ENCODE data around the gene TFEB.

Gene TFEB

GRCh38 chr6:41724586-41725501 lies 10.6 kb downstream of the TFEB start:
- no peak for TF ChIP-seq TAF1 (IDR thresholded peaks at IDR 0.05; ENCODE audit: low read depth, low read length)
- TF ChIP-seq SPI1 (IDR thresholded peaks at IDR 0.05; ENCODE audit: low read depth, low read length): no peak
- TF ChIP-seq POLR2AphosphoS5 (IDR thresholded peaks at IDR 0.05; ENCODE audit: low read depth, low read length): no peak
- TF ChIP-seq PAX5 (IDR thresholded peaks at IDR 0.05; ENCODE audit: insufficient read depth, low read length, severe bottlenecking): no peak
- TF ChIP-seq POU2F2 (IDR thresholded peaks at IDR 0.05; ENCODE audit: low read depth, low read length): no peak
- TF ChIP-seq POLR2A (IDR thresholded peaks at IDR 0.05; ENCODE audit: low read depth, low read length): no peak
- DNase-seq (ENCODE audit: insufficient read length, low spot score) (no peak), FAIRE-seq (no peak)

GRCh38 chr6:41724228-41724580 lies 11.2 kb downstream of the TFEB start:
- TF ChIP-seq PAX5 (IDR thresholded peaks at IDR 0.05; ENCODE audit: insufficient read depth, low read length, severe bottlenecking): no peak
- TF ChIP-seq POLR2AphosphoS5 (IDR thresholded peaks at IDR 0.05; ENCODE audit: low read depth, low read length): no peak
- TF ChIP-seq SPI1 (IDR thresholded peaks at IDR 0.05; ENCODE audit: low read depth, low read length): 0 out of 2 replicates have a peak, but pooled peaks have one; percentile 25
- no peak for TF ChIP-seq TAF1 (IDR thresholded peaks at IDR 0.05; ENCODE audit: low read depth, low read length)
- no peak for TF ChIP-seq POLR2A (IDR thresholded peaks at IDR 0.05; ENCODE audit: low read depth, low read length)
- TF ChIP-seq POU2F2 (IDR thresholded peaks at IDR 0.05; ENCODE audit: low read depth, low read length): no peak
- DNase-seq (ENCODE audit: insufficient read length, low spot score): no peak
- FAIRE-seq: peak; percentile 57

- FAIRE-seq (no peak), DNase-seq (ENCODE audit: insufficient read length, low spot score) (peak; percentile 84)
- peak; percentile 74 for TF ChIP-seq POLR2A (IDR thresholded peaks at IDR 0.05; ENCODE audit: low read depth, low read length)
- TF ChIP-seq TAF1 (IDR thresholded peaks at IDR 0.05; ENCODE audit: low read depth, low read length): peak; percentile 65
- TF ChIP-seq POU2F2 (IDR thresholded peaks at IDR 0.05; ENCODE audit: low read depth, low read length): peak; percentile 76
- TF ChIP-seq PAX5 (IDR thresholded peaks at IDR 0.05; ENCODE audit: insufficient read depth, low read length, severe bottlenecking): no peak
- TF ChIP-seq SPI1 (IDR thresholded peaks at IDR 0.05; ENCODE audit: low read depth, low read length): peak; percentile 83
- peak; percentile 76 for TF ChIP-seq POLR2AphosphoS5 (IDR thresholded peaks at IDR 0.05; ENCODE audit: low read depth, low read length)
These were observed 11.7 kb downstream of the TFEB start for GRCh38 chr6:41723530-41724227.

- FAIRE-seq: peak; percentile 96
- TF ChIP-seq POU2F2 (IDR thresholded peaks at IDR 0.05; ENCODE audit: low read depth, low read length): no peak
- TF ChIP-seq POLR2AphosphoS5 (IDR thresholded peaks at IDR 0.05; ENCODE audit: low read depth, low read length): no peak
- TF ChIP-seq SPI1 (IDR thresholded peaks at IDR 0.05; ENCODE audit: low read depth, low read length): no peak
- no peak for TF ChIP-seq POLR2A (IDR thresholded peaks at IDR 0.05; ENCODE audit: low read depth, low read length)
- no peak for TF ChIP-seq TAF1 (IDR thresholded peaks at IDR 0.05; ENCODE audit: low read depth, low read length)
- TF ChIP-seq PAX5 (IDR thresholded peaks at IDR 0.05; ENCODE audit: insufficient read depth, low read length, severe bottlenecking): no peak
- no peak for DNase-seq (ENCODE audit: insufficient read length, low spot score)
These were observed 12.4 kb downstream of the TFEB start for GRCh38 chr6:41722969-41723529.

- no peak for TF ChIP-seq POLR2A (IDR thresholded peaks at IDR 0.05; ENCODE audit: low read depth, low read length)
- no peak for TF ChIP-seq SPI1 (IDR thresholded peaks at IDR 0.05; ENCODE audit: low read depth, low read length)
- TF ChIP-seq POU2F2 (IDR thresholded peaks at IDR 0.05; ENCODE audit: low read depth, low read length): no peak
- TF ChIP-seq TAF1 (IDR thresholded peaks at IDR 0.05; ENCODE audit: low read depth, low read length): no peak
- TF ChIP-seq PAX5 (IDR thresholded peaks at IDR 0.05; ENCODE audit: insufficient read depth, low read length, severe bottlenecking): no peak
- TF ChIP-seq POLR2AphosphoS5 (IDR thresholded peaks at IDR 0.05; ENCODE audit: low read depth, low read length): no peak
- no peak for FAIRE-seq
- no peak for DNase-seq (ENCODE audit: insufficient read length, low spot score)
These were observed 14.0 kb downstream of the TFEB start for GRCh38 chr6:41721414-41721813.

- no peak for FAIRE-seq
- TF ChIP-seq TAF1 (IDR thresholded peaks at IDR 0.05; ENCODE audit: low read depth, low read length) (no peak), POLR2A (IDR thresholded peaks at IDR 0.05; ENCODE audit: low read depth, low read length) (no peak), SPI1 (IDR thresholded peaks at IDR 0.05; ENCODE audit: low read depth, low read length) (no peak), POU2F2 (IDR thresholded peaks at IDR 0.05; ENCODE audit: low read depth, low read length) (no peak), POLR2AphosphoS5 (IDR thresholded peaks at IDR 0.05; ENCODE audit: low read depth, low read length) (no peak), PAX5 (IDR thresholded peaks at IDR 0.05; ENCODE audit: insufficient read depth, low read length, severe bottlenecking) (no peak)
- no peak for DNase-seq (ENCODE audit: insufficient read length, low spot score)
These were observed 14.6 kb downstream of the TFEB start for GRCh38 chr6:41720783-41721182.

GRCh38 chr6:41720262-41720620 lies 15.2 kb downstream of the TFEB start:
- DNase-seq (ENCODE audit: insufficient read length, low spot score) (no peak), FAIRE-seq (no peak)
- TF ChIP-seq POLR2A (IDR thresholded peaks at IDR 0.05; ENCODE audit: low read depth, low read length) (no peak), POLR2AphosphoS5 (IDR thresholded peaks at IDR 0.05; ENCODE audit: low read depth, low read length) (no peak), PAX5 (IDR thresholded peaks at IDR 0.05; ENCODE audit: insufficient read depth, low read length, severe bottlenecking) (no peak), SPI1 (IDR thresholded peaks at IDR 0.05; ENCODE audit: low read depth, low read length) (no peak), POU2F2 (IDR thresholded peaks at IDR 0.05; ENCODE audit: low read depth, low read length) (no peak), TAF1 (IDR thresholded peaks at IDR 0.05; ENCODE audit: low read depth, low read length) (no peak)

- no peak for FAIRE-seq
- TF ChIP-seq TAF1 (IDR thresholded peaks at IDR 0.05; ENCODE audit: low read depth, low read length) (no peak), POLR2AphosphoS5 (IDR thresholded peaks at IDR 0.05; ENCODE audit: low read depth, low read length) (no peak), POLR2A (IDR thresholded peaks at IDR 0.05; ENCODE audit: low read depth, low read length) (no peak), SPI1 (IDR thresholded peaks at IDR 0.05; ENCODE audit: low read depth, low read length) (no peak), POU2F2 (IDR thresholded peaks at IDR 0.05; ENCODE audit: low read depth, low read length) (no peak), PAX5 (IDR thresholded peaks at IDR 0.05; ENCODE audit: insufficient read depth, low read length, severe bottlenecking) (no peak)
These were observed 15.8 kb downstream of the TFEB start for GRCh38 chr6:41719436-41720261.

More at GRCh38 chr6:41719436-41720261, 15.8 kb downstream of the TFEB start:
- no peak for DNase-seq (ENCODE audit: insufficient read length, low spot score)
